GM18909 (cell line): ENCODE measurements around the gene DUOX1.
"Not testable (repeated sequence)": the region's sequence is repeated elsewhere in the genome, so short reads cannot be mapped to it uniquely, and the experiment has no call there.

ENCODE experiments used
- ATAC-seq: cut with Tn5 transposase; IDR thresholded peaks from one replicate; pipeline ENCODE4 v1.9.1; 2021; ENCODE audit warnings: mild to moderate bottlenecking; ENCODE audit not compliant: unreplicated experiment, poor library complexity

The DUOX1 gene

GRCh38 chr15:45129651-45130129, at the start of gene DUOX1, which contains the start of gene DUOXA1:
DUOX1 (plus strand) TSS chr15:45129994; CDS start chr15:45131967, 1,973 bp downstream.
DUOXA1 (minus strand) TSS chr15:45129879; CDS start chr15:45123014, 6,865 bp downstream.
- ATAC-seq: no peak

GRCh38 chr15:45080593-45080992, 49.2 kb upstream of the DUOX1 start:
- ATAC-seq: not testable (repeated sequence)

GRCh38 chr15:45082412-45082811, 47.4 kb upstream of the DUOX1 start:
- ATAC-seq: not testable (repeated sequence)

- ATAC-seq: no peak
These were observed 46.6 kb upstream of the DUOX1 start for GRCh38 chr15:45083223-45083622.

- no peak for ATAC-seq
These were observed 45.6 kb upstream of the DUOX1 start for GRCh38 chr15:45084163-45084562.

GRCh38 chr15:45087513-45087912, 42.3 kb upstream of the DUOX1 start:
- no peak for ATAC-seq

- ATAC-seq: no peak
These were observed 40.7 kb upstream of the DUOX1 start for GRCh38 chr15:45088801-45089711.

GRCh38 chr15:45089712-45090373, 40.0 kb upstream of the DUOX1 start:
- no peak for ATAC-seq

GRCh38 chr15:45091161-45091560, 38.6 kb upstream of the DUOX1 start:
- no peak for ATAC-seq

- ATAC-seq: no peak
These were observed 38.2 kb upstream of the DUOX1 start for GRCh38 chr15:45091576-45091975.

GRCh38 chr15:45093013-45093412, 36.8 kb upstream of the DUOX1 start:
- no peak for ATAC-seq

GRCh38 chr15:45093622-45094357, 36.0 kb upstream of the DUOX1 start:
- ATAC-seq: no peak

GRCh38 chr15:45094358-45094730, 35.5 kb upstream of the DUOX1 start:
- ATAC-seq: no peak

- no peak for ATAC-seq
These were observed 34.1 kb upstream of the DUOX1 start for GRCh38 chr15:45095661-45096060.

GRCh38 chr15:45097466-45097865, 32.3 kb upstream of the DUOX1 start:
- no peak for ATAC-seq

- ATAC-seq: no peak
These were observed 30.1 kb upstream of the DUOX1 start for GRCh38 chr15:45099549-45100165.

- ATAC-seq: no peak
These were observed 28.7 kb upstream of the DUOX1 start for GRCh38 chr15:45100884-45101625.

GRCh38 chr15:45101749-45102148, 28.0 kb upstream of the DUOX1 start:
- ATAC-seq: no peak

- no peak for ATAC-seq
These were observed 27.6 kb upstream of the DUOX1 start for GRCh38 chr15:45102226-45102625.
